HepG2 (cell line): Measurements from ENCODE around the gene DGCR2.
"Not testable (repeated sequence)": the region's sequence is repeated elsewhere in the genome, so short reads cannot be mapped to it uniquely, and the experiment has no call there.

Source experiments
- ISL2 ChIP-seq: sonication (generic); formaldehyde crosslinking; IDR thresholded peaks from 2 replicates; pipeline ENCODE4 v1.5.0; 2020; ENCODE audit warnings: missing genetic modification reagents
- MXI1 ChIP-seq: IDR thresholded peaks from 3 replicates; pipeline ENCODE4 v1.6.1; 2012; ENCODE audit warnings: low read depth, low read length, inconsistent platforms, borderline replicate concordance
- NFATC3 ChIP-seq: sonication (generic); formaldehyde crosslinking; IDR thresholded peaks from 2 replicates; pipeline ENCODE4 v1.5.1; 2020; ENCODE audit warnings: mild to moderate bottlenecking, missing genetic modification reagents
- NR1H2 ChIP-seq: sonication (generic); formaldehyde crosslinking; IDR thresholded peaks from 2 replicates; pipeline ENCODE4 v1.8.1; 2022; ENCODE audit warnings: low read depth, missing genetic modification reagents, borderline replicate concordance
- SMAD1 ChIP-seq: sonication (generic); formaldehyde crosslinking; IDR thresholded peaks from 2 replicates; pipeline ENCODE4 v1.4.0; 2020; ENCODE audit warnings: missing genetic modification reagents, low read depth, mild to moderate bottlenecking, borderline replicate concordance
- SP1 ChIP-seq, 2 experiments: fragments of 450-650 bp in 1 of 2; sonication (generic) in 1 of 2; formaldehyde crosslinking in 1 of 2; IDR thresholded peaks; 2 replicates each; pipeline versions ENCODE4 v1.4.0 to v1.6.1; 2016 to 2020; ENCODE audit warnings: missing genetic modification reagents in 1 of 2
- TAF1 ChIP-seq: sonication (generic); formaldehyde crosslinking; IDR thresholded peaks from 2 replicates; pipeline ENCODE4 v1.4.0; 2020; ENCODE audit warnings: missing genetic modification reagents
- USF2 ChIP-seq, 2 experiments: sonication (generic) in 1 of 2; formaldehyde crosslinking in 1 of 2; IDR thresholded peaks; 2 replicates each; pipeline versions ENCODE4 v1.5.1 to v1.6.1; 2011 to 2020; ENCODE audit warnings: borderline replicate concordance in 1 of 2, low read depth in 1 of 2, low read length in 1 of 2, mild to moderate bottlenecking in 1 of 2, missing genetic modification reagents in 1 of 2, moderate library complexity in 1 of 2
- ZFP41 ChIP-seq: sonication (generic); formaldehyde crosslinking; IDR thresholded peaks from 2 replicates; pipeline ENCODE4 v1.4.0; 2020; ENCODE audit warnings: mild to moderate bottlenecking, missing genetic modification reagents, borderline replicate concordance
- ZNF12 ChIP-seq: sonication (generic); formaldehyde crosslinking; IDR thresholded peaks from 2 replicates; pipeline ENCODE4 v1.5.0; 2020; ENCODE audit warnings: missing genetic modification reagents
- ZNF780A ChIP-seq: sonication (generic); formaldehyde crosslinking; IDR thresholded peaks from 2 replicates; pipeline ENCODE4 v1.8.0; 2022; ENCODE audit warnings: mild to moderate bottlenecking, missing genetic modification reagents, moderate library complexity
- TF ChIP-seq, protein P1 (sequence below): sonication (generic); formaldehyde crosslinking; IDR thresholded peaks from 2 replicates; pipeline ENCODE4 v1.5.0; 2020; ENCODE audit warnings: mild to moderate bottlenecking, missing genetic modification reagents, moderate library complexity
- TF ChIP-seq, protein P2 (sequence below): sonication (generic); formaldehyde crosslinking; IDR thresholded peaks from 2 replicates; pipeline ENCODE4 v1.9.0; 2021; ENCODE audit warnings: mild to moderate bottlenecking, missing genetic modification reagents
- TF ChIP-seq, protein P3 (sequence below): IDR thresholded peaks from 2 replicates; pipeline ENCODE4 v1.6.1; 2016; ENCODE audit warnings: control low read depth

DNA sequence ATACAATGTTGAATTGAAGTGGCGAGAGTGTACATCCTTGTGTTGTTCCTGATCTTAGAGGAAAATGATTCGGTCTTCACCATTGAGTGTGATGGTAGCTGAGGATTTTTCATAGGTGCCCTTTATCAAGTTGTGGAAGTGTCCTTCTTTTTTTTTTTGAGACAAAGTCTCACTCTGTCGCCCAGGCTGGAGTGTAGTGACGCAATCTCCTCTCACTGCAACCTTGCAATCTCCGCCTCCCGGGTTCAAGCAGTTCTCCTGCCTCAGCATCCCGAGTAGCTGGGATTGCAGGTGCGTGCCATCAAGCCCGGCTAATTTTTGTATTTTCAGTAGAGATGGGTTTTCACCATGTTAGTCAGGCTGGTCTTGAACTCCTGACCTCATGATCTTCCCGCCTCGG lies 36.4 kb upstream of the DGCR2 start:
- TF ChIP-seq ZNF780A (CRISPR knock-in tag); SP1 (IDR thresholded peaks at IDR 0.05); SP1 (CRISPR knock-in tag; IDR thresholded peaks at IDR 0.05); ZFP41 (CRISPR knock-in tag); MXI1; NR1H2 (CRISPR knock-in tag); SMAD1 (CRISPR knock-in tag); TAF1 (CRISPR knock-in tag); NFATC3 (CRISPR knock-in tag); ZNF12 (CRISPR knock-in tag); USF2 (IDR thresholded peaks at IDR 0.05; ENCODE audit: low read depth, low read length); USF2 (CRISPR knock-in tag; IDR thresholded peaks at IDR 0.05; ENCODE audit: borderline replicate concordance); ISL2 (CRISPR knock-in tag): not testable (repeated sequence)
- TF ChIP-seq, protein P1, sequence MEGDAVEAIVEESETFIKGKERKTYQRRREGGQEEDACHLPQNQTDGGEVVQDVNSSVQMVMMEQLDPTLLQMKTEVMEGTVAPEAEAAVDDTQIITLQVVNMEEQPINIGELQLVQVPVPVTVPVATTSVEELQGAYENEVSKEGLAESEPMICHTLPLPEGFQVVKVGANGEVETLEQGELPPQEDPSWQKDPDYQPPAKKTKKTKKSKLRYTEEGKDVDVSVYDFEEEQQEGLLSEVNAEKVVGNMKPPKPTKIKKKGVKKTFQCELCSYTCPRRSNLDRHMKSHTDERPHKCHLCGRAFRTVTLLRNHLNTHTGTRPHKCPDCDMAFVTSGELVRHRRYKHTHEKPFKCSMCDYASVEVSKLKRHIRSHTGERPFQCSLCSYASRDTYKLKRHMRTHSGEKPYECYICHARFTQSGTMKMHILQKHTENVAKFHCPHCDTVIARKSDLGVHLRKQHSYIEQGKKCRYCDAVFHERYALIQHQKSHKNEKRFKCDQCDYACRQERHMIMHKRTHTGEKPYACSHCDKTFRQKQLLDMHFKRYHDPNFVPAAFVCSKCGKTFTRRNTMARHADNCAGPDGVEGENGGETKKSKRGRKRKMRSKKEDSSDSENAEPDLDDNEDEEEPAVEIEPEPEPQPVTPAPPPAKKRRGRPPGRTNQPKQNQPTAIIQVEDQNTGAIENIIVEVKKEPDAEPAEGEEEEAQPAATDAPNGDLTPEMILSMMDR (CRISPR knock-in tag) = not testable (repeated sequence)
- TF ChIP-seq, protein P2, sequence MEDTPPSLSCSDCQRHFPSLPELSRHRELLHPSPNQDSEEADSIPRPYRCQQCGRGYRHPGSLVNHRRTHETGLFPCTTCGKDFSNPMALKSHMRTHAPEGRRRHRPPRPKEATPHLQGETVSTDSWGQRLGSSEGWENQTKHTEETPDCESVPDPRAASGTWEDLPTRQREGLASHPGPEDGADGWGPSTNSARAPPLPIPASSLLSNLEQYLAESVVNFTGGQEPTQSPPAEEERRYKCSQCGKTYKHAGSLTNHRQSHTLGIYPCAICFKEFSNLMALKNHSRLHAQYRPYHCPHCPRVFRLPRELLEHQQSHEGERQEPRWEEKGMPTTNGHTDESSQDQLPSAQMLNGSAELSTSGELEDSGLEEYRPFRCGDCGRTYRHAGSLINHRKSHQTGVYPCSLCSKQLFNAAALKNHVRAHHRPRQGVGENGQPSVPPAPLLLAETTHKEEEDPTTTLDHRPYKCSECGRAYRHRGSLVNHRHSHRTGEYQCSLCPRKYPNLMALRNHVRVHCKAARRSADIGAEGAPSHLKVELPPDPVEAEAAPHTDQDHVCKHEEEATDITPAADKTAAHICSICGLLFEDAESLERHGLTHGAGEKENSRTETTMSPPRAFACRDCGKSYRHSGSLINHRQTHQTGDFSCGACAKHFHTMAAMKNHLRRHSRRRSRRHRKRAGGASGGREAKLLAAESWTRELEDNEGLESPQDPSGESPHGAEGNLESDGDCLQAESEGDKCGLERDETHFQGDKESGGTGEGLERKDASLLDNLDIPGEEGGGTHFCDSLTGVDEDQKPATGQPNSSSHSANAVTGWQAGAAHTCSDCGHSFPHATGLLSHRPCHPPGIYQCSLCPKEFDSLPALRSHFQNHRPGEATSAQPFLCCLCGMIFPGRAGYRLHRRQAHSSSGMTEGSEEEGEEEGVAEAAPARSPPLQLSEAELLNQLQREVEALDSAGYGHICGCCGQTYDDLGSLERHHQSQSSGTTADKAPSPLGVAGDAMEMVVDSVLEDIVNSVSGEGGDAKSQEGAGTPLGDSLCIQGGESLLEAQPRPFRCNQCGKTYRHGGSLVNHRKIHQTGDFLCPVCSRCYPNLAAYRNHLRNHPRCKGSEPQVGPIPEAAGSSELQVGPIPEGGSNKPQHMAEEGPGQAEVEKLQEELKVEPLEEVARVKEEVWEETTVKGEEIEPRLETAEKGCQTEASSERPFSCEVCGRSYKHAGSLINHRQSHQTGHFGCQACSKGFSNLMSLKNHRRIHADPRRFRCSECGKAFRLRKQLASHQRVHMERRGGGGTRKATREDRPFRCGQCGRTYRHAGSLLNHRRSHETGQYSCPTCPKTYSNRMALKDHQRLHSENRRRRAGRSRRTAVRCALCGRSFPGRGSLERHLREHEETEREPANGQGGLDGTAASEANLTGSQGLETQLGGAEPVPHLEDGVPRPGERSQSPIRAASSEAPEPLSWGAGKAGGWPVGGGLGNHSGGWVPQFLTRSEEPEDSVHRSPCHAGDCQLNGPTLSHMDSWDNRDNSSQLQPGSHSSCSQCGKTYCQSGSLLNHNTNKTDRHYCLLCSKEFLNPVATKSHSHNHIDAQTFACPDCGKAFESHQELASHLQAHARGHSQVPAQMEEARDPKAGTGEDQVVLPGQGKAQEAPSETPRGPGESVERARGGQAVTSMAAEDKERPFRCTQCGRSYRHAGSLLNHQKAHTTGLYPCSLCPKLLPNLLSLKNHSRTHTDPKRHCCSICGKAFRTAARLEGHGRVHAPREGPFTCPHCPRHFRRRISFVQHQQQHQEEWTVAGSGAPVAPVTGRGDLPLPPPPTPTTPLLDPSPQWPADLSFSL (CRISPR knock-in tag) = not testable (repeated sequence)
- TF ChIP-seq, protein P3, sequence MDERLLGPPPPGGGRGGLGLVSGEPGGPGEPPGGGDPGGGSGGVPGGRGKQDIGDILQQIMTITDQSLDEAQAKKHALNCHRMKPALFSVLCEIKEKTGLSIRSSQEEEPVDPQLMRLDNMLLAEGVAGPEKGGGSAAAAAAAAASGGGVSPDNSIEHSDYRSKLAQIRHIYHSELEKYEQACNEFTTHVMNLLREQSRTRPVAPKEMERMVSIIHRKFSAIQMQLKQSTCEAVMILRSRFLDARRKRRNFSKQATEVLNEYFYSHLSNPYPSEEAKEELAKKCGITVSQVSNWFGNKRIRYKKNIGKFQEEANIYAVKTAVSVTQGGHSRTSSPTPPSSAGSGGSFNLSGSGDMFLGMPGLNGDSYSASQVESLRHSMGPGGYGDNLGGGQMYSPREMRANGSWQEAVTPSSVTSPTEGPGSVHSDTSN = not testable (repeated sequence)
